ENCODE data around the gene SORD. TPM values are rescaled to one million over a fixed set of nuclear protein-coding genes. Genes with fewer than 3 reads are reported as not detected.
"Not testable (repeated sequence)": the region's sequence is repeated elsewhere in the genome, so short reads cannot be mapped to it uniquely, and the experiment has no call there.

Gene SORD
- total and polyA plus RNA-seq, 9 of the 15 experiments (the other 6 are each of a cell fraction or from before 2014, with no cell fraction given): 5.9 to 79.2 (median 29.6) TPM

DNA sequence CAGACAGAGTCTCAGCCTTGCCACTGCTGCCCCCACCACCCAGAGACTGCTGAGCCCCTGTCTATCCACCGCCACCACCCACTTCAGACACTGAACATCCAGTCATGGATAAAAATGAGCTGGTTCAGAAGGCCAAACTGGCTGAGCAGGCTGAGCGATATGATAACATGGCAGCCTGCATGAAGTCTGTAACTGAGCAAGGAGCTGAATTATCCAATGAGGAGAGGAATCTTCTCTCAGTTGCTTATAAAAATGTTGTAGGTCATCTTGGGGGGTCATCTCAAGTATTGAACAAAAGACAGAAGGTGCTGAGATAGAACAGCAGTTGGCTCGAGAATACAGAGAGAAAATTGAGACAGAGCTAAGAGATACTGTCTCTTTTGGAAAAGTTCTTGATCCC lies 29.7 kb downstream of the SORD start:
- H3K4me3 ChIP-seq; CTCF ChIA-PET (ENCODE audit: low intra/inter-chr PET ratio); H3K27me3 ChIP-seq (ENCODE audit: control insufficient read depth in 2 of 2, insufficient read depth in 2 of 2, low read length in 2 of 2); BruUV-seq (replicated peaks); H3K9me1 ChIP-seq (ENCODE audit: control insufficient read depth, insufficient read depth, low read length); H4K20me1 ChIP-seq (replicated peaks; ENCODE audit: control insufficient read depth, insufficient read depth, low read length); intact Hi-C loops (cut with micrococcal nuclease); H3K9ac ChIP-seq (ENCODE audit: insufficient read depth in 1 of 2, low read depth in 2 of 2, low read length in 2 of 2); in situ Hi-C loops (cut with MboI); POLR2A ChIA-PET; H3K79me2 ChIP-seq (ENCODE audit: control insufficient read depth, insufficient read depth, low read length); FAIRE-seq; ATAC-seq: not testable (repeated sequence)
- TF ChIP-seq CBFA2T2 (conservative IDR thresholded peaks at IDR 0.05): peak; percentile 55
- peak; percentile 62; the same call in 1 of the 2 replicates for TF ChIP-seq CBFA2T3 (IDR thresholded peaks at IDR 0.05)
- 0 out of 2 replicates have a peak, but pooled peaks have one; percentile 18 for TF ChIP-seq DPF2 (IDR thresholded peaks at IDR 0.05)
- WGBS (ENCODE audit: insufficient coverage, low coverage, missing lambda C conversion rate): 24% methylated on average over 3 of the region's 3 CpGs
- Histone ChIP-seq H3K9me3 (replicated peaks; ENCODE audit: control insufficient read depth, insufficient read depth, low read depth, low read length) (peaks cover 15% of the 10 kb centered on the region), H3K4me1 (replicated peaks in 1 of 2; ENCODE audit: control insufficient read depth in 2 of 2, insufficient read depth in 2 of 2, low read length in 2 of 2) (peaks cover 3 to 35% of the 10 kb centered on the region in 2 experiments; a peak in 4 of 5 replicates), H2AFZ (ENCODE audit: low read depth, low read length) (peak overlapping the region; percentile 8; the same call in 1 of the 2 replicates), H3K36me3 (ENCODE audit: control insufficient read depth, insufficient read depth, low read length) (peaks cover 22% of the 10 kb centered on the region), H3K27ac (ENCODE audit: extremely low read depth, low read depth, low read length) (peak overlapping the region; percentile 56), H3K4me2 (ENCODE audit: insufficient read depth, low read length) (peak overlapping the region; percentile 24; the same call in 1 of the 2 replicates)
- peak in 1 of 4 experiments; percentile 55 for DNase-seq (ENCODE audit: extremely low read depth in 1 of 4, low spot score in 3 of 4)

DNA sequence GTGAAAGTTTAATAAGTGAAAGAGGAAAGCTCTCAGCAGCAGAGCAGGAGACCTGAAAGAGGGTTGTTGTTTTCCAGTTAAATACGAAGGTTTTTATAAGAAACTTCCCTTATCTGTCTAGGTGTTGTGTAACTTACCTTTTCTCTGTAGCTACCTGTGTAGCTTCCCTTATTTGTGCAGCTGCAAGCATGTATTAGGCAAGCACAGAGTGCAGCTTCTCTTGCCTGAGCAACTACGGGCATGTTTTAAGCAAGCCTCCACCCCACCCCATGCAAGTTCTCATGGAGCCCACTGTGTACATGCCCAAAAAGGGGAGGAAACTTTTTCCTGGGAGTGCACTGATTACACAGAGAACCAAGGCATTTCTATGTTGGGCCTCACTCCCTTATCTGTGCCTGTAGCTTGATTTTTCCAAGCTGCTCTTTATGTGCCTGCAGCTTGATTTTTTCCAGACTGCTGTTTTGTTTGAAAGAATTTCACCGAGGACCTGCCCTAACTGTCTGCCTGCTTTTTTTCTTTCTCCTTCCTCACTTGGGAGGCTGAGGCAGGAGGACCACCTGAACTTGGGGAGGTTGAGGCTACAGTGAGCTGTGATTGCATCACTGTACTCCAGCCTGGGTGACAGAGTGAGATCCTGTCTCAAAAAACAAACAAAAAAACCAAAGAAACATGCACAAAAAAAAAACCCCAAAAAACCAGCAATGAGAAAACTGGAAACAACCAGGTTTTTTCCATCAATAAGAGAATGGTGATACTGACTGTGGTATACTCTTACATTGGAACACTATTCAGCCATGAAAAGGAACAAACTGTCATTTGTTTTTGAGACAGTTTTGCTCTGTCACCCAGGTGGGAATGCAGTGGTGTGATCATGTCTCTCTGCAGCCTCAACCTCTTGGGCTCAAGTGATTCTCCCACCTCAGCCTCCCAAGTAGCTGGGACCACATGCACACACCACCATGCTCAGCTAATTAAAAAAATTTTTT lies 36.0 kb downstream of the SORD start:
- H3K9me1 ChIP-seq (ENCODE audit: control insufficient read depth, insufficient read depth, low read length); in situ Hi-C loops (cut with MboI); H3K36me3 ChIP-seq (ENCODE audit: control insufficient read depth, insufficient read depth, low read length); CTCF ChIA-PET (ENCODE audit: low intra/inter-chr PET ratio); DNase-seq (ENCODE audit: extremely low read depth in 1 of 4, low spot score in 3 of 4); H3K4me3 ChIP-seq; H3K4me2 ChIP-seq (ENCODE audit: insufficient read depth, low read length); H2AFZ ChIP-seq (ENCODE audit: low read depth, low read length); ATAC-seq; POLR2A ChIA-PET; intact Hi-C loops (cut with micrococcal nuclease); BruUV-seq (replicated peaks); H3K27ac ChIP-seq (ENCODE audit: extremely low read depth, low read depth, low read length); H3K9me3 ChIP-seq (replicated peaks; ENCODE audit: control insufficient read depth, insufficient read depth, low read depth, low read length); H4K20me1 ChIP-seq (replicated peaks; ENCODE audit: control insufficient read depth, insufficient read depth, low read length); H3K9ac ChIP-seq (ENCODE audit: insufficient read depth in 1 of 2, low read depth in 2 of 2, low read length in 2 of 2); H3K27me3 ChIP-seq (ENCODE audit: control insufficient read depth in 2 of 2, insufficient read depth in 2 of 2, low read length in 2 of 2); H3K4me1 ChIP-seq (replicated peaks in 1 of 2; ENCODE audit: control insufficient read depth in 2 of 2, insufficient read depth in 2 of 2, low read length in 2 of 2); H3K79me2 ChIP-seq (ENCODE audit: control insufficient read depth, insufficient read depth, low read length): not testable (repeated sequence)
- peak; percentile 52 for FAIRE-seq
- peak; percentile 55 for TF ChIP-seq RBM25 (IDR thresholded peaks at IDR 0.05; ENCODE audit: low read depth, low read length, severe bottlenecking)
- 0 out of 2 replicates have a peak, but pooled peaks have one; percentile 16 for TF ChIP-seq BCOR (IDR thresholded peaks at IDR 0.05)
- peak; percentile 91 for TF ChIP-seq ZNF146 (CRISPR knock-in tag; IDR thresholded peaks at IDR 0.05; ENCODE audit: unreplicated experiment)
- WGBS (ENCODE audit: insufficient coverage, low coverage, missing lambda C conversion rate): 80% methylated on average over 3 of the region's 3 CpGs

DNA sequence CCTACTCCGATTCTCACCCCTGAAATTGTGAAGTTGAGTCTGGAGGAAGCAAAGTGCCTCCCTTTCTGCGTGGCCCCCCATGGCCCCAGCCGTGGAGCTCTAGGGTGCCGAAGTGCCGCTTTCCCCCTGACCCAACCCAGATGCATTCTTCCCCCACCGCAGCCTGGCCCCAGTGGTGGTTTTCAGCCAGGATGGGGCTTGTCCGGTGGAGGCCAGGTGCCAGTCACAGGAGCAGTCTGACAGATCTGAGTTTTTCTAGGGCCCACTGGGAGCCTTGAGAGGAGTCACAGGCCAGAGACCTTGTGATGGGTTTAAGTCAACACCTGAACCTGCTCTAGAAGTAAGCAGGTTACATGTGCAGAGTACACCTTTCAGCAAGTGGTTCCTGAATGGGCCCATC lies 39.3 kb downstream of the SORD start:
- H3K79me2 ChIP-seq (ENCODE audit: control insufficient read depth, insufficient read depth, low read length); DNase-seq (ENCODE audit: extremely low read depth in 1 of 4, low spot score in 3 of 4); H2AFZ ChIP-seq (ENCODE audit: low read depth, low read length); H3K4me2 ChIP-seq (ENCODE audit: insufficient read depth, low read length); H3K9ac ChIP-seq (ENCODE audit: insufficient read depth in 1 of 2, low read depth in 2 of 2, low read length in 2 of 2); H4K20me1 ChIP-seq (replicated peaks; ENCODE audit: control insufficient read depth, insufficient read depth, low read length); H3K4me1 ChIP-seq (replicated peaks in 1 of 2; ENCODE audit: control insufficient read depth in 2 of 2, insufficient read depth in 2 of 2, low read length in 2 of 2); intact Hi-C loops (cut with micrococcal nuclease); H3K9me3 ChIP-seq (replicated peaks; ENCODE audit: control insufficient read depth, insufficient read depth, low read depth, low read length); ATAC-seq; H3K4me3 ChIP-seq; CTCF ChIA-PET (ENCODE audit: low intra/inter-chr PET ratio); BruUV-seq (replicated peaks); H3K9me1 ChIP-seq (ENCODE audit: control insufficient read depth, insufficient read depth, low read length); H3K36me3 ChIP-seq (ENCODE audit: control insufficient read depth, insufficient read depth, low read length); H3K27me3 ChIP-seq (ENCODE audit: control insufficient read depth in 2 of 2, insufficient read depth in 2 of 2, low read length in 2 of 2); H3K27ac ChIP-seq (ENCODE audit: extremely low read depth, low read depth, low read length): not testable (repeated sequence)
- in situ Hi-C loops (cut with MboI): loop anchor here (5.0 kb wide), 1 partner anchor 225 kb away; no protein-coding TSS in a partner anchor
- peak; percentile 52 for FAIRE-seq
- POLR2A ChIA-PET: interaction anchor here (0.6 kb wide), 1 partner anchor 222 kb away, joined by 3 read pairs; no protein-coding TSS in a partner anchor
- 73% methylated on average over 1 of the region's 7 CpGs for WGBS (ENCODE audit: insufficient coverage, low coverage, missing lambda C conversion rate)

Data from K562 (cell line).